ENCODE results near the gene POU6F2. TPM values are rescaled to one million over a fixed set of nuclear protein-coding genes. Genes with fewer than 3 reads are reported as not detected.

Gene POU6F2
- total and polyA plus RNA-seq, 9 of the 15 experiments (the other 6 are each of a cell fraction or from before 2014, with no cell fraction given): 0.29 to 1.5 (median 0.96) TPM

GRCh38 chr7:38932509-38933168 lies 45.1 kb upstream of the POU6F2 start (continued):
- peak; percentile 79 to 84 for TF ChIP-seq RAD21 (CRISPR knock-in tag; conservative IDR thresholded peaks at IDR 0.05 in 1 of 2, IDR thresholded peaks at IDR 0.05 in 1 of 2)
- no peak for TF ChIP-seq GABPA (tag; conservative IDR thresholded peaks at IDR 0.05; ENCODE audit: low read depth)
- TF ChIP-seq MCM3 (IDR thresholded peaks at IDR 0.05): no peak
- no peak for TF ChIP-seq E2F1 (CRISPR knock-in tag; IDR thresholded peaks at IDR 0.05)
- TF ChIP-seq, protein P1, sequence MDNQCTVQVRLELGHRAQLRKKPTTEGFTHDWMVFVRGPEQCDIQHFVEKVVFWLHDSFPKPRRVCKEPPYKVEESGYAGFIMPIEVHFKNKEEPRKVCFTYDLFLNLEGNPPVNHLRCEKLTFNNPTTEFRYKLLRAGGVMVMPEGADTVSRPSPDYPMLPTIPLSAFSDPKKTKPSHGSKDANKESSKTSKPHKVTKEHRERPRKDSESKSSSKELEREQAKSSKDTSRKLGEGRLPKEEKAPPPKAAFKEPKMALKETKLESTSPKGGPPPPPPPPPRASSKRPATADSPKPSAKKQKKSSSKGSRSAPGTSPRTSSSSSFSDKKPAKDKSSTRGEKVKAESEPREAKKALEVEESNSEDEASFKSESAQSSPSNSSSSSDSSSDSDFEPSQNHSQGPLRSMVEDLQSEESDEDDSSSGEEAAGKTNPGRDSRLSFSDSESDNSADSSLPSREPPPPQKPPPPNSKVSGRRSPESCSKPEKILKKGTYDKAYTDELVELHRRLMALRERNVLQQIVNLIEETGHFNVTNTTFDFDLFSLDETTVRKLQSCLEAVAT (IDR thresholded peaks at IDR 0.05): no peak
- 0 out of 2 replicates have a peak, but pooled peaks have one; percentile 30 for TF ChIP-seq FOXP4 (CRISPR knock-in tag; IDR thresholded peaks at IDR 0.05; ENCODE audit: borderline replicate concordance)
- TF ChIP-seq BMI1 (IDR thresholded peaks at IDR 0.05; ENCODE audit: low read length): 0 out of 2 replicates have a peak, but pooled peaks have one; percentile 29
- no peak for TF ChIP-seq ZNF699 (CRISPR knock-in tag; IDR thresholded peaks at IDR 0.05; ENCODE audit: insufficient replicate concordance)
